Activated CD4-positive, alpha-beta T cell treated with anti-CD3 and anti-CD28 coated beads, Interleukin-2, amount 50 U/mL, for 16 hours (primary cell): ENCODE data around the gene PIAS4.

Source experiments
- DNase-seq: peaks from one replicate; pipeline ENCODE4 v3.0.0-alpha.2; 2020

Gene PIAS4

GRCh38 chr19:3977242-3978143 is 30.0 kb upstream of the PIAS4 start:
- no peak for DNase-seq

GRCh38 chr19:3978145-3978544 is 29.4 kb upstream of the PIAS4 start:
- no peak for DNase-seq

GRCh38 chr19:3979289-3979673 is 28.3 kb upstream of the PIAS4 start:
- no peak for DNase-seq

GRCh38 chr19:3979674-3980352 is 27.7 kb upstream of the PIAS4 start:
- DNase-seq = no peak

DNA sequence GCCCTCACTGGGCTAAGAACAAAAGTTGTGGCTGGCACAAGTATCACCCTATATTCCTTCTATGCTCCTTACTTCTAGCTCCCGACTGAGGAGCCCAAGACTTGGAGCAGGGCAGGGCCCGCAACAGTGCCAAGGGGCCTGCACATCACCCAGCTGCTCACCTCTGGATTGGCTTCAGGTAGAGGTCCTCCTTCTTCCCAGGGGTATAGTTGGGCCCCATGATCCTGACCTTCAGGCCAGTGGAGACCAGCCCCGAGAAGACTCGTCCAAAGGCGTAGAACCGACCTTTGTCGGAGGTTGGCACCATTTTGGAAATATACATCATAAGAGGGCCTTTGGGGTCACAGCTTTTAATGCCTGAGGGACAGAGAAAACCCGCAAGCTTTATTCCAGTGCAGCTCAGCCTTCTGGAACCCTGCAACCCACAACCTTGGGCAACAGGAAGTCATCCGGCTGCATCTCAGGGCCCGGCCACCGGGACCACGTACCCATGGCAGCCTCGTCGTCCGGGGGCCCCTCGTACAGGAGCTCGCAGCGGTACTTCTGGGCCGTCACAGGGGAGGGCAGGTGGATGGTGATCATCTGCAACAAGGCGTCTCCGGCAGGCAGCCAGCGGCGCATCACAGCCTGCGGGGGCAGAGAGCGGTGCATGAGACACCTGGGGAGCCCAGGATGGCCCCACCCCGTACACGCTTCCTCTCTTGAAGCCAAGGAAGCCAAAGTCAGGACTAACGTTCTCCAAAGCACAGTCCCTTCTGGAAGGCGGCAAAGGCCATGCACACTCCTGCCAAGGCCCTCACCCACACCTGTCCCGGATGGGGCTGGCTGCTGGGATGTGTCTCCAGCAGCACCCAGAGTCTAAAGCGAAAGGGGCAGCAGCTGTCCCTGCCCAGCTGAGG is 26.9 kb upstream of the PIAS4 start:
- DNase-seq = no peak

GRCh38 chr19:3981373-3981735 is 26.2 kb upstream of the PIAS4 start:
- DNase-seq = no peak

GRCh38 chr19:3981736-3982681 is 25.5 kb upstream of the PIAS4 start:
- no peak for DNase-seq

- no peak for DNase-seq
Measured at GRCh38 chr19:3982701-3983541, 24.6 kb upstream of the PIAS4 start.

- no peak for DNase-seq
Measured at GRCh38 chr19:3983542-3983914, 24.0 kb upstream of the PIAS4 start.

- DNase-seq = no peak
Measured at GRCh38 chr19:3983936-3984583, 23.5 kb upstream of the PIAS4 start.

DNA sequence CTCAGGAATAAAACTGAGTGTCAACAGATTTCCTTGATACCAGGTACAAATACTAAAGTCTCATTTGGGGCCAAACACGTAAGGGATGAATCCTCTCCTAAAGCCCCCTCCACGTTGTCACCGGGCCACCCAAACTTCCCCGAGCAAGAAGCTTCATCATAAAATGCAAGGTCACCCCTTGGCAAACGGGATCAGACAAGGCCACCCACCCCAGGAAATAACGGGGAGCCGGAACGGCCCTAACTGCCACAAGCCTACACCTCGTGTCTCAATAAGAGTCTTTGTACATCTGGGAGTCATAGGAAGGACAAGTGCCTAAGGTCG is 23.0 kb upstream of the PIAS4 start:
- no peak for DNase-seq

DNA sequence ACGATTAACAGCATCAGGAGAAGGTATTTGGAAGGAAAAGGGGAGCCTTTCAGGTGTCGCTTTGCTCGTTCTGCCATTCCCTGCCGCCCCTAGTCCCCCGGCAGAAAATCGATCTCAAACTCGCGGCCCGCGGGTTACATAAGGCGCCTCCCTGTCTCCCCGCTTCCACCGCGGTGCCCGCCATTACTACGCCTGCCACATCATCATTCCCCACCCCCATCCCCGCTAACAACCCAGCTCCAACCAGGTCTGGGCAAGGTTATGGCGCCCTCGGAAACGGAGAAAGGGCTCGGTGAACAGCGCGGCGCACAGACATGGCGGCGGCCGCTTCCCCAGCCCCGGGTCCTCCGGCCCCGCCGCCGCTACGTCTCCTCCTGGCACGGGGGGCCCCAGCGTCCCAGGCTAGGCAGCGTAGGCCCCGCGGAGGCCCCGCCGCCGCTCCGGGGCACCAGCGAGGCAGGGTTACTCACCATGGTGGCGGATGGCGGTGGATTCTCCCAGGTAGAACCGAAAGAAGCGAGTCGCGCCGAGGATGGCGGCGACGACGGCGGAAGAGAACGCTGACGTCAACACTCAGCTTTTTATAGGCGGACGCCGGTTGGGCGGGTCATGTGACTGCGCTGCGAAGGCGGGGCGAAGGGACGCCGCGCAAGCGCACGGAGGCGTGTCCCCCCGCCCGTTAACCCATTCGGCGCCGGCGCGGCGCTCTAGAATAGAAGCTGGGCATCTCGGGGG is 22.5 kb upstream of the PIAS4 start, which contains the start of gene EEF2:
TSS of gene EEF2 (minus strand) at position 556 of the 735 bp plus-strand sequence. CDS start at position 473, 83 bp downstream.
- DNase-seq = peak; percentile 94

- DNase-seq = no peak
Measured at GRCh38 chr19:3985643-3986259, 21.8 kb upstream of the PIAS4 start.

- peak; percentile 81 for DNase-seq
Measured at GRCh38 chr19:3986260-3987041, 21.1 kb upstream of the PIAS4 start.

DNA sequence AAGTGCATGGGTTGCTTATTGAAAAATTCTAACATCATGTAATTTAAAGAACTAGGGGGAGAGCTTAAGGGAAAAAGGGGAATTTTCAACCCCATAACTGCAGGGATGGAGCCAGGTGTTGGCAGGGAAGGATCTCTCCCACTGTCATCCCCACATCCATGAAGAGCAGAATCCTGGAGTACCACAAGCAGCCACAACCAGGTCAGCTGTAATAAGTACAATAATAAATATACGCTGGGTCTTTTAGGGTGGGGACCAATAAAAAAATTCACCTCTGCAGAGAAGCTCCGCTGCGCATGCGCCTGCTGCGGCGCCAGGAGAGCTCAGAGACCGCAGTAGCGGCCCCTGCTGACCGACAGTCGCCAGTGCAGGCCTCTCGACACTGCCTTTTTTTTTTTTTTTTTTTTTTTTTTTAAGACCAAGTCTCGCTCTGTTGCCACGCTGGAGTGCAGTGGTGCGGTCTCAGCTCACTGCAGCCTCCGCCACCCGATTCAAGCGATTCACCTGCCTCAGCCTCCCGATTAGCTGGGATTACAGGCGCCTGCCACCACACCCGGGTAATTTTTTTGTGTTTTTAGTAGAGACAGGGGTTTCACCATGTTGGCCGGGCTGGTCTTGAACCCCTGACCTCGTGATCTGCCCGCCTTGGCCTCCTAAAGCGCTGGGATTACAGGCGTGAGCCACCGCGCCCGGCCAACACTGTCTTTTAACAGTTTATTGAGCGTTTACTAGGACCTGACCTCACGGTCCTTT is 19.7 kb upstream of the PIAS4 start:
- DNase-seq = peak; percentile 92

- DNase-seq = no peak
Measured at GRCh38 chr19:3990815-3991117, 16.8 kb upstream of the PIAS4 start.

DNA sequence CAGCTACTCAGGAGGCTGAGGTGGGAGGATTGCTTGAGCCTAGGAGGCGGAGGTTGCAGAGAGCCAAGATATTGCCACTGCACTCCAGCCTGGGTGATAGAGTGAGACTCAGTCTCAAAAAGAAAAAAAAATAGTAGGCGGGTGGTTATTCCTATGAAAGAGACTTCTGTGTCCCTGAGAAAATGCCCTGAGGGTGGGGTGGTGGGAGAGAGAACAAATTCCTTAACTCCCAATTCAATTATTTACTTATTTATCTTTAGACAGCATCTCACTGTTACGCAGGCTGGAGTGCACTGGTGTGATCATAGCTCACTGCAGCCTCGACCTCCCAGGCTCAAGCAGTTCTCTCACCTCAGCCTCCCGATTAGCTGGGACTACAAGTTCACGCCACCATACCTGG is 11.9 kb upstream of the PIAS4 start:
- DNase-seq = no peak
